GM19099 (cell line): ENCODE results near the gene BDKRB2.

Source experiments
- POLR2A ChIP-seq: IDR thresholded peaks from 3 replicates; pipeline ENCODE4 v1.6.1; 2011; ENCODE audit warnings: low read depth; ENCODE audit not compliant: insufficient read length; ENCODE audit errors: extremely low read depth

The BDKRB2 gene

GRCh38 chr14:96202441-96203094 is 2.1 kb upstream of the BDKRB2 start:
- TF ChIP-seq POLR2A, result no peak

GRCh38 chr14:96203116-96203515 is 1.5 kb upstream of the BDKRB2 start:
- no peak for TF ChIP-seq POLR2A

- no peak for TF ChIP-seq POLR2A
These were observed 1.0 kb upstream of the BDKRB2 start for GRCh38 chr14:96203635-96204034.

- no peak for TF ChIP-seq POLR2A
These were observed 679 bp downstream of the BDKRB2 start for GRCh38 chr14:96205059-96205977.

GRCh38 chr14:96205978-96206360 is 1.3 kb downstream of the BDKRB2 start:
- no peak for TF ChIP-seq POLR2A

GRCh38 chr14:96206461-96206860 is 1.8 kb downstream of the BDKRB2 start:
- no peak for TF ChIP-seq POLR2A

- no peak for TF ChIP-seq POLR2A
These were observed 3.0 kb downstream of the BDKRB2 start for GRCh38 chr14:96207686-96208085.

GRCh38 chr14:96208739-96209138 is 4.1 kb downstream of the BDKRB2 start:
- no peak for TF ChIP-seq POLR2A

- TF ChIP-seq POLR2A, result no peak
These were observed 7.5 kb downstream of the BDKRB2 start for GRCh38 chr14:96212140-96212539.

- TF ChIP-seq POLR2A, result no peak
These were observed 8.3 kb downstream of the BDKRB2 start for GRCh38 chr14:96212896-96213295.

GRCh38 chr14:96213871-96214465 is 9.3 kb downstream of the BDKRB2 start:
- TF ChIP-seq POLR2A, result no peak

- no peak for TF ChIP-seq POLR2A
These were observed 10.2 kb downstream of the BDKRB2 start for GRCh38 chr14:96214793-96215192.

- no peak for TF ChIP-seq POLR2A
These were observed 11.0 kb downstream of the BDKRB2 start for GRCh38 chr14:96215452-96216244.

- TF ChIP-seq POLR2A, result no peak
These were observed 12.0 kb downstream of the BDKRB2 start for GRCh38 chr14:96216627-96217026.

- no peak for TF ChIP-seq POLR2A
These were observed 12.8 kb downstream of the BDKRB2 start for GRCh38 chr14:96217376-96217913.
